OCI-LY1 (cell line): ENCODE results near the gene POLA1.

Experiments used
- H2AFZ ChIP-seq: fragments of 200-600 bp; sonication (generic), shearing (Covaris generic); 2 replicates; pipeline ENCODE4 v1.6.0; 2014; ENCODE audit warnings: antibody characterized with exemption, mild to moderate bottlenecking, low read length
- H3F3A ChIP-seq: fragments of 200-600 bp; sonication (generic), shearing (Covaris generic); 2 replicates; pipeline ENCODE4 v1.6.0; 2014; ENCODE audit warnings: mild to moderate bottlenecking, antibody characterized with exemption, low read length, moderate library complexity; ENCODE audit not compliant: insufficient read depth
- H3K27ac ChIP-seq: fragments of 200-600 bp; sonication (generic); 2 replicates; pipeline ENCODE4 v1.5.1; 2014; ENCODE audit warnings: low read length, mixed run types, mild to moderate bottlenecking, low read depth; ENCODE audit not compliant: poor library complexity, severe bottlenecking
- H3K27me3 ChIP-seq: fragments of 200-600 bp; sonication (generic); 2 replicates; pipeline ENCODE4 v1.6.0; 2014; ENCODE audit warnings: antibody characterized with exemption, mild to moderate bottlenecking, low read length, moderate library complexity; ENCODE audit not compliant: insufficient read depth
- H3K36me3 ChIP-seq: fragments of 200-600 bp; sonication (generic); 2 replicates; pipeline ENCODE4 v1.6.1; 2014; ENCODE audit warnings: mild to moderate bottlenecking, antibody characterized with exemption, low read length, moderate library complexity, mixed read lengths; ENCODE audit not compliant: insufficient read depth
- H3K4me1 ChIP-seq: fragments of 200-600 bp; sonication (generic); 2 replicates; pipeline ENCODE4 v1.5.1; 2014; ENCODE audit warnings: mild to moderate bottlenecking, low read length, moderate library complexity; ENCODE audit not compliant: insufficient read depth, severe bottlenecking
- H3K4me2 ChIP-seq: fragments of 200-600 bp; sonication (generic), shearing (Covaris generic); 2 replicates; pipeline ENCODE4 v1.6.1; 2014; ENCODE audit warnings: low read length
- H3K4me3 ChIP-seq: fragments of 200-600 bp; sonication (generic); 2 replicates; pipeline ENCODE4 v1.5.1; 2014; ENCODE audit warnings: low read length, low read depth, mild to moderate bottlenecking, mixed read lengths; ENCODE audit not compliant: poor library complexity, severe bottlenecking
- H3K79me2 ChIP-seq: fragments of 200-600 bp; shearing (Covaris generic); 2 replicates; pipeline ENCODE4 v1.6.1; 2016; ENCODE audit warnings: mixed run types, low read length, mixed read lengths; ENCODE audit not compliant: insufficient read depth
- H3K9ac ChIP-seq: fragments of 200-600 bp; sonication (generic), shearing (Covaris generic); 2 replicates; pipeline ENCODE4 v1.6.1; 2014; ENCODE audit warnings: mild to moderate bottlenecking, low read length, mixed read lengths
- H3K9me2 ChIP-seq: fragments of 200-600 bp; sonication (generic), shearing (Covaris generic); 2 replicates; pipeline ENCODE4 v1.6.1; 2014; ENCODE audit warnings: low read depth, mild to moderate bottlenecking, low read length, mixed read lengths
- H3K9me3 ChIP-seq: fragments of 200-600 bp; shearing (Covaris generic); 2 replicates; pipeline ENCODE4 v1.6.1; 2014; ENCODE audit warnings: low read length, mixed read lengths
- H4K20me1 ChIP-seq: fragments of 200-600 bp; sonication (generic), shearing (Covaris generic); 2 replicates; pipeline ENCODE4 v1.6.0; 2016; ENCODE audit warnings: mild to moderate bottlenecking, low read length; ENCODE audit not compliant: insufficient read depth
- CTCF ChIP-seq: fragments of 200-600 bp; sonication (generic), shearing (Covaris generic); IDR thresholded peaks from 2 replicates; pipeline ENCODE4 v1.5.1; 2017; ENCODE audit warnings: mild to moderate bottlenecking, antibody characterized with exemption, low read length, moderate library complexity, mixed read lengths
- EZH2 ChIP-seq: fragments of 200-600 bp; sonication (generic), shearing (Covaris generic); IDR thresholded peaks from 2 replicates; pipeline ENCODE4 v1.8.0; 2017; ENCODE audit warnings: borderline replicate concordance, mixed run types, mild to moderate bottlenecking, antibody characterized with exemption, low read length, moderate library complexity, mixed read lengths

The POLA1 gene

GRCh38 chrX:25022499-25023325, 329.0 kb downstream of the POLA1 start:
- TF ChIP-seq CTCF (no peak), EZH2 (no peak)
- Histone ChIP-seq H3K79me2 (no peaks in the 10 kb centered on the region), H3K27ac (no peak overlapping the region), H2AFZ (no peak overlapping the region), H3K4me2 (no peak overlapping the region), H3F3A (no peaks in the 10 kb centered on the region), H3K36me3 (no peaks in the 10 kb centered on the region), H3K9me3 (no peaks in the 10 kb centered on the region), H4K20me1 (no peaks in the 10 kb centered on the region), H3K4me3 (no peak overlapping the region), H3K9ac (no peak overlapping the region), H3K9me2 (no peaks in the 10 kb centered on the region), H3K4me1 (peaks cover 10% of the 10 kb centered on the region), H3K27me3 (no peaks in the 10 kb centered on the region)

- no peaks in the 10 kb centered on the region for H3K27me3 ChIP-seq
- H3K4me2 ChIP-seq: no peak overlapping the region
- no peak overlapping the region for H3K27ac ChIP-seq
- H3K36me3 ChIP-seq: no peaks in the 10 kb centered on the region
- no peaks in the 10 kb centered on the region for H4K20me1 ChIP-seq
- no peak overlapping the region for H3K9ac ChIP-seq
- H2AFZ ChIP-seq: no peak overlapping the region
- H3K9me3 ChIP-seq: no peaks in the 10 kb centered on the region
- no peaks in the 10 kb centered on the region for H3F3A ChIP-seq
- H3K4me3 ChIP-seq: no peak overlapping the region
- no peaks in the 10 kb centered on the region for H3K9me2 ChIP-seq
- H3K79me2 ChIP-seq: no peaks in the 10 kb centered on the region
- peaks cover 10% of the 10 kb centered on the region for H3K4me1 ChIP-seq
- TF ChIP-seq CTCF (no peak), EZH2 (no peak)
Observed at GRCh38 chrX:25023908-25024307, 330.2 kb downstream of the POLA1 start.

GRCh38 chrX:25025615-25026014, 331.9 kb downstream of the POLA1 start:
- no peak overlapping the region for H3K4me3 ChIP-seq
- H3K9me2 ChIP-seq: no peaks in the 10 kb centered on the region
- no peaks in the 10 kb centered on the region for H3K79me2 ChIP-seq
- no peak overlapping the region for H3K4me2 ChIP-seq
- no peaks in the 10 kb centered on the region for H3K27me3 ChIP-seq
- no peak overlapping the region for H3K9ac ChIP-seq
- TF ChIP-seq EZH2 (no peak), CTCF (no peak)
- H3F3A ChIP-seq: no peaks in the 10 kb centered on the region
- no peaks in the 10 kb centered on the region for H3K9me3 ChIP-seq
- H3K36me3 ChIP-seq: no peaks in the 10 kb centered on the region
- no peak overlapping the region for H3K27ac ChIP-seq
- H2AFZ ChIP-seq: no peak overlapping the region
- H3K4me1 ChIP-seq: peaks cover 4% of the 10 kb centered on the region
- H4K20me1 ChIP-seq: no peaks in the 10 kb centered on the region
